ENCODE results near the gene HTR1E.
"Not testable (repeated sequence)": the region's sequence is repeated elsewhere in the genome, so short reads cannot be mapped to it uniquely, and the experiment has no call there.

Gene HTR1E

GRCh38 chr6:86937219-86938079, at the start of gene HTR1E:
Gene HTR1E, plus strand, starts transcription at chr6:86937528. Its CDS starts 77,807 bp downstream, at chr6:87015335.
- DNase-seq = peak; percentile 41

- DNase-seq = no peak
Measured at GRCh38 chr6:86888301-86888700, 49.0 kb upstream of the HTR1E start.

- not testable (repeated sequence) for DNase-seq
Measured at GRCh38 chr6:86897265-86897664, 40.1 kb upstream of the HTR1E start.

- no peak for DNase-seq
Measured at GRCh38 chr6:86913795-86914194, 23.5 kb upstream of the HTR1E start.

- no peak for DNase-seq
Measured at GRCh38 chr6:86916393-86916792, 20.9 kb upstream of the HTR1E start.

GRCh38 chr6:86927138-86927537, 10.2 kb upstream of the HTR1E start:
- DNase-seq = not testable (repeated sequence)

GRCh38 chr6:86927859-86928258, 9.5 kb upstream of the HTR1E start:
- not testable (repeated sequence) for DNase-seq

GRCh38 chr6:86934365-86934764, 3.0 kb upstream of the HTR1E start:
- no peak for DNase-seq

- DNase-seq = no peak
Measured at GRCh38 chr6:86936834-86937218, 502 bp upstream of the HTR1E start.

GRCh38 chr6:86938814-86939213, 1.5 kb downstream of the HTR1E start:
- DNase-seq = no peak

- DNase-seq = no peak
Measured at GRCh38 chr6:86941461-86941860, 4.1 kb downstream of the HTR1E start.

- DNase-seq = no peak
Measured at GRCh38 chr6:86942769-86943516, 5.6 kb downstream of the HTR1E start.

- no peak for DNase-seq
Measured at GRCh38 chr6:86943819-86944407, 6.6 kb downstream of the HTR1E start.

GRCh38 chr6:86949771-86950170, 12.4 kb downstream of the HTR1E start:
- DNase-seq = no peak

- DNase-seq = no peak
Measured at GRCh38 chr6:86952991-86953390, 15.7 kb downstream of the HTR1E start.

GRCh38 chr6:86959656-86960055, 22.3 kb downstream of the HTR1E start:
- no peak for DNase-seq

- DNase-seq = no peak
Measured at GRCh38 chr6:86961455-86962200, 24.3 kb downstream of the HTR1E start.

GRCh38 chr6:86963352-86963751, 26.0 kb downstream of the HTR1E start:
- no peak for DNase-seq

GRCh38 chr6:86964029-86964579, 26.8 kb downstream of the HTR1E start:
- no peak for DNase-seq

- DNase-seq = no peak
Measured at GRCh38 chr6:86966271-86966670, 28.9 kb downstream of the HTR1E start.

GRCh38 chr6:86969573-86969972, 32.2 kb downstream of the HTR1E start:
- no peak for DNase-seq

GRCh38 chr6:86973088-86973487, 35.8 kb downstream of the HTR1E start:
- no peak for DNase-seq

- DNase-seq = no peak
Measured at GRCh38 chr6:86978251-86978650, 40.9 kb downstream of the HTR1E start.

All from NCI-H748 treated with DMSO at 0.1 percent for 48 hours (cell line).